Measurements from ENCODE around the gene KLRC3. TPM values are rescaled to one million over a fixed set of nuclear protein-coding genes. Genes with fewer than 3 reads are reported as not detected.
"Not testable (repeated sequence)": the region's sequence is repeated elsewhere in the genome, so short reads cannot be mapped to it uniquely, and the experiment has no call there.

The KLRC3 gene
- total RNA-seq, 2 donors from 2014 or later: not detected

- H3K4me3 ChIP-seq: no peak overlapping the region
- no peaks in the 10 kb centered on the region for H3K9me3 ChIP-seq
These were observed 27.1 kb downstream of the KLRC3 start for GRCh38 chr12:10393291-10393690.

GRCh38 chr12:10392394-10392930, 27.9 kb downstream of the KLRC3 start:
- no peaks in the 10 kb centered on the region for H3K36me3 ChIP-seq
- H3K4me3 ChIP-seq: no peak overlapping the region
- no peaks in the 10 kb centered on the region for H3K9me3 ChIP-seq
- no peak overlapping the region for H3K27ac ChIP-seq
- peaks cover 4% of the 10 kb centered on the region for H3K4me1 ChIP-seq
- no peak for DNase-seq
- H3K9ac ChIP-seq (ENCODE audit: low read depth in 2 of 2, low read length in 2 of 2): no peak overlapping the region
- intact Hi-C loops (cut with DNase I): no loop called here
- no peak for TF ChIP-seq CTCF (IDR thresholded peaks at IDR 0.05)
- no peaks in the 10 kb centered on the region for H3K27me3 ChIP-seq

More at GRCh38 chr12:10393291-10393690, 27.1 kb downstream of the KLRC3 start:
- H3K27me3 ChIP-seq: no peaks in the 10 kb centered on the region
- no peak for TF ChIP-seq CTCF (IDR thresholded peaks at IDR 0.05)
- intact Hi-C loops (cut with DNase I): no loop called here
- no peak overlapping the region for H3K27ac ChIP-seq
- no peak for DNase-seq
- peaks cover 4% of the 10 kb centered on the region for H3K4me1 ChIP-seq
- H3K9ac ChIP-seq (ENCODE audit: low read depth in 2 of 2, low read length in 2 of 2): no peak overlapping the region
- no peaks in the 10 kb centered on the region for H3K36me3 ChIP-seq

DNA sequence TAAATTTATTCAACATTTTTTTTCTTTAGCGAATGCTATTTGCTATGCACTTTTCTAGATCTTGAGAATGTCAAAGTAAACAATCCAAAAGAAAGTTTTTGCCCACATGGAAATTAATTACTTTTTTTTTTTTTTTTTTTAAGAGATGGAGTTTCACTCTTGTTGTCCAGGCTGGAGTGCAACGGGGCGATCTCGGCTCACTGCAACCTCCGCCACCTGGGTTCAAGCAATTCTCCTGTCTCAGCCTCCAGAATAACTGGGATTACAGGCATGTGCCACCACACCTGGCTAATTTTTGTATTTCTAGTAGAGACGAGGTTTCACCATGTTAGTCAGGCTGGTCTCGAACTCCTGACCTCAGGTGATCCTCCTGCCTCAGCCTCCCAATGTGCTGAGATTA, 29.4 kb downstream of the KLRC3 start:
- DNase-seq; intact Hi-C loops (cut with DNase I); H3K9me3 ChIP-seq; H3K9ac ChIP-seq (ENCODE audit: low read depth in 2 of 2, low read length in 2 of 2); H3K4me3 ChIP-seq; H3K4me1 ChIP-seq; H3K27ac ChIP-seq; H3K36me3 ChIP-seq; H3K27me3 ChIP-seq: not testable (repeated sequence)

DNA sequence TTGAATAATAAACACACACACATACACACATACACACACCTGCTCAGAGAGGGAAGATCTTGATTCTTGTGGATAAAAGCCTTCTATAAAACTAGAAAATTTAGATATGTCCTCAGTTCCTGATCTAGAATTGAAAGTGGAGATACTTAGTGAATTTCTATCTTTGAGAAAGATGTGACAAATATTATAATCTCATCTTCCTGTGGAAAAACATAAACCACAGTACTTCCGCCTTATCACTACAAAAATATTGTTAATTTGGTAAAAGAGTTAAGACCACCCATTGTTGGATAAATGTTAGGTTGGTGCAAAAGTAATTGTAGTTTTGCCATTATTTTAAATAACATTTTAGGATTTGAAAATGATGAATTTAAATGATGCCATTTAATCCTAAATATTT, 30.5 kb downstream of the KLRC3 start, which contains the start of gene KLRK1:
TSS of gene KLRK1 (minus strand) at position 138 of the 400 bp plus-strand sequence. CDS start 1,231 bp downstream, outside the sequence.
- Histone ChIP-seq H3K27ac (no peak within 1 kb of the TSS), H3K36me3 (no peaks in the 10 kb centered on the region), H3K4me1 (no peaks in the 10 kb centered on the region), H3K4me3 (no peak within 1 kb of the TSS), H3K9me3 (no peaks in the 10 kb centered on the region), H3K27me3 (no peaks in the 10 kb centered on the region), H3K9ac (ENCODE audit: low read depth in 2 of 2, low read length in 2 of 2) (no peak within 1 kb of the TSS)
- intact Hi-C loops (cut with DNase I): no loop called here
- DNase-seq: no peak
- TF ChIP-seq CTCF (IDR thresholded peaks at IDR 0.05): no peak

- Histone ChIP-seq H3K9me3 (no peaks in the 10 kb centered on the region), H3K36me3 (no peaks in the 10 kb centered on the region), H3K9ac (ENCODE audit: low read depth in 2 of 2, low read length in 2 of 2) (no peak overlapping the region), H3K27me3 (no peaks in the 10 kb centered on the region), H3K4me1 (no peaks in the 10 kb centered on the region), H3K4me3 (no peak overlapping the region), H3K27ac (no peak overlapping the region)
- intact Hi-C loops (cut with DNase I): no loop called here
- TF ChIP-seq CTCF (IDR thresholded peaks at IDR 0.05): no peak
- DNase-seq: no peak
These were observed 31.6 kb downstream of the KLRC3 start for GRCh38 chr12:10388624-10389413.

DNA sequence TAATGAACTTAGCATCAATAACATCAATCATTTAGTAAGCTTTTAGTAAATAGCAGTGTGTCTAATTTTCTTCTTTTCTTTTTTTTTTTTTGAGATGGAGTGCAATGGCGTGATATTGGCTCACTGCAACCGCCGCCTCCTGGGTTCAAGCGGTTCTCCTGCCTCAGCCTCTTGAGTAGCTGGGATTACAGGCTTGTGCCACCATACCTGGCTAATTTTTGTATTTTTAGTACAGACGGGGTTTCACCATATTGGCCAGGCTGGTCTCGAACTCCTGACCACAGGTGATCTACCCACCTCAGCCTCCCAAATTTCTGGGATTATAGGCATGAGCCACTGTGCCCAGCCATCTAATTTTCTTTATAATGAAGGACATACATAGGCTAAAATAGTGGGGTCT, 32.9 kb downstream of the KLRC3 start:
- H3K4me1 ChIP-seq; H3K9me3 ChIP-seq; H3K36me3 ChIP-seq; H3K27me3 ChIP-seq; H3K27ac ChIP-seq; H3K9ac ChIP-seq (ENCODE audit: low read depth in 2 of 2, low read length in 2 of 2); intact Hi-C loops (cut with DNase I); DNase-seq; H3K4me3 ChIP-seq: not testable (repeated sequence)

Measured in colonic mucosa (tissue), 4 donors.